H1 (cell line): ENCODE measurements around the gene NFAM1.

ENCODE experiments used
- HDAC2 ChIP-seq, 2 experiments: fragments of 300-600 bp in 1 of 2; sonication (generic) in 1 of 2; IDR thresholded peaks; 2 replicates each; pipeline ENCODE4 v1.6.1; 2011 to 2012; ENCODE audit warnings: low read depth in 2 of 2, low read length in 2 of 2, mild to moderate bottlenecking in 2 of 2, moderate library complexity in 2 of 2, borderline replicate concordance in 1 of 2, inconsistent platforms in 1 of 2
- MAX ChIP-seq: IDR thresholded peaks from 2 replicates; pipeline ENCODE4 v1.6.1; 2012; ENCODE audit warnings: inconsistent platforms
- POLR2A ChIP-seq, 2 experiments: IDR thresholded peaks; 1 replicate in 1 of 2; 2 replicates in 1 of 2; pipeline ENCODE4 v1.6.1; 2011; ENCODE audit warnings: low read depth in 2 of 2, low read length in 2 of 2, mild to moderate bottlenecking in 2 of 2; ENCODE audit errors: control extremely low read depth in 1 of 2
- POU5F1 ChIP-seq: IDR thresholded peaks from 2 replicates; pipeline ENCODE4 v1.6.1; 2011; ENCODE audit warnings: low read depth, mild to moderate bottlenecking, low read length, moderate library complexity
- RAD21 ChIP-seq, 2 experiments: IDR thresholded peaks in 1 of 2; conservative IDR thresholded peaks in 1 of 2; 2 replicates each; pipeline ENCODE4 v1.6.1; 2011; ENCODE audit warnings: low read depth in 2 of 2, low read length in 2 of 2, improper control_type of control experiment in 1 of 2, inconsistent platforms in 1 of 2, mild to moderate bottlenecking in 1 of 2, moderate library complexity in 1 of 2
- YY1 ChIP-seq: IDR thresholded peaks from 2 replicates; pipeline ENCODE4 v1.6.1; 2011; ENCODE audit warnings: low read depth, mild to moderate bottlenecking, low read length

GRCh38 chr22:42357634-42358296, 74.4 kb downstream of the NFAM1 start:
- TF ChIP-seq POLR2A (IDR thresholded peaks at IDR 0.05; ENCODE audit: control extremely low read depth in 1 of 2, low read depth in 2 of 2, low read length in 2 of 2) = no peak
- no peak for TF ChIP-seq MAX
- TF ChIP-seq HDAC2 (IDR thresholded peaks at IDR 0.05; ENCODE audit: borderline replicate concordance in 1 of 2, low read depth in 2 of 2, low read length in 2 of 2) = no peak
- no peak for TF ChIP-seq YY1
- no peak for TF ChIP-seq POU5F1
- peak; percentile 60 to 75 for TF ChIP-seq RAD21 (IDR thresholded peaks at IDR 0.05 in 1 of 2, conservative IDR thresholded peaks at IDR 0.05 in 1 of 2; ENCODE audit: low read depth in 2 of 2, low read length in 2 of 2)
